GM23338 (cell line): ENCODE measurements around the gene NOLC1. TPM values are rescaled to one million over a fixed set of nuclear protein-coding genes. Genes with fewer than 3 reads are reported as not detected.

ENCODE experiments used
- ATAC-seq: fragments of 200-7000 bp; cut with Tn5 transposase; 3 replicates; pipeline ENCODE4 v1.9.1; 2020
- DNase-seq: peaks from one replicate; pipeline ENCODE4 v3.0.0-alpha.2; 2015; ENCODE audit warnings: low spot score
- H2AFZ ChIP-seq: fragments of 200-600 bp; sonication (generic); 2 replicates; pipeline ENCODE4 v1.8.0; 2016; ENCODE audit warnings: antibody characterized with exemption, mild to moderate bottlenecking, moderate library complexity
- H3F3A ChIP-seq: fragments of 200-600 bp; sonication (generic); replicated peaks from 2 replicates; pipeline ENCODE4 v1.8.0; 2017; ENCODE audit warnings: antibody characterized with exemption, mixed run types, low read depth
- H3K27ac ChIP-seq: fragments of 200-600 bp; sonication (generic); 2 replicates; pipeline ENCODE4 v1.6.1; 2016; ENCODE audit warnings: low read depth
- H3K27me3 ChIP-seq: fragments of 200-600 bp; sonication (generic); 2 replicates; pipeline ENCODE4 v1.8.0; 2016; ENCODE audit warnings: mild to moderate bottlenecking, mixed run types, moderate library complexity; ENCODE audit not compliant: insufficient read depth
- H3K36me3 ChIP-seq: fragments of 200-600 bp; sonication (generic); 2 replicates; pipeline ENCODE4 v1.8.0; 2016; ENCODE audit warnings: mild to moderate bottlenecking; ENCODE audit not compliant: insufficient read depth
- H3K4me1 ChIP-seq: fragments of 200-600 bp; sonication (generic); 2 replicates; pipeline ENCODE4 v1.8.0; 2016; ENCODE audit warnings: mild to moderate bottlenecking, moderate library complexity; ENCODE audit not compliant: insufficient read depth
- H3K4me2 ChIP-seq: fragments of 200-600 bp; sonication (generic); 2 replicates; pipeline ENCODE4 v1.7.1; 2017; ENCODE audit warnings: mixed run types
- H3K4me3 ChIP-seq: fragments of 200-600 bp; sonication (generic); 2 replicates; pipeline ENCODE4 v1.6.1; 2016; ENCODE audit warnings: mixed run types
- H3K79me2 ChIP-seq: fragments of 200-600 bp; sonication (generic); replicated peaks from 2 replicates; pipeline ENCODE4 v1.8.0; 2017; ENCODE audit warnings: mild to moderate bottlenecking; ENCODE audit not compliant: insufficient read depth
- H3K9me2 ChIP-seq: fragments of 200-600 bp; sonication (generic); 2 replicates; pipeline ENCODE4 v1.8.0; 2017; ENCODE audit not compliant: insufficient read depth
- H4K20me1 ChIP-seq: fragments of 200-600 bp; sonication (generic); replicated peaks from 2 replicates; pipeline ENCODE4 v1.8.0; 2017; ENCODE audit warnings: mild to moderate bottlenecking; ENCODE audit not compliant: insufficient read depth
- H3K27ac Mint-ChIP-seq: 2 replicates; pipeline ENCODE4 v1.8.0; 2020; ENCODE audit warnings: inconsistent platforms, mild to moderate bottlenecking, moderate library complexity, mixed read lengths
- H3K27me3 Mint-ChIP-seq: 3 replicates; pipeline ENCODE4 v1.8.0; 2022; ENCODE audit warnings: low read depth, mild to moderate bottlenecking, moderate library complexity, mixed read lengths, inconsistent platforms; ENCODE audit not compliant: insufficient read depth, poor library complexity
- H3K36me3 Mint-ChIP-seq: 3 replicates; pipeline ENCODE4 v1.8.0; 2021; ENCODE audit warnings: low read depth, mild to moderate bottlenecking, inconsistent platforms, moderate library complexity, mixed read lengths
- H3K4me1 Mint-ChIP-seq: 3 replicates; pipeline ENCODE4 v1.8.0; 2020; ENCODE audit warnings: mild to moderate bottlenecking, inconsistent platforms, mixed read lengths
- H3K4me3 Mint-ChIP-seq: 3 replicates; pipeline ENCODE4 v1.8.0; 2021; ENCODE audit warnings: moderate library complexity, mild to moderate bottlenecking, inconsistent platforms, mixed read lengths
- H3K9me3 Mint-ChIP-seq: 3 replicates; pipeline ENCODE4 v1.8.0; 2020; ENCODE audit warnings: moderate library complexity, mild to moderate bottlenecking, inconsistent platforms, mixed read lengths
- CREB1 ChIP-seq: fragments of 250-450 bp; sonication (Bioruptor Pico); IDR thresholded peaks from 2 replicates; pipeline ENCODE4 v1.5.0; 2020; ENCODE audit warnings: low read depth, mild to moderate bottlenecking, moderate library complexity
- ETS1 ChIP-seq: IDR thresholded peaks from 2 replicates; pipeline ENCODE4 v1.6.1; 2016; ENCODE audit warnings: antibody characterized with exemption
- EZH2 ChIP-seq: fragments of 200-600 bp; sonication (generic); IDR thresholded peaks from one replicate; pipeline ENCODE4 v1.8.0; 2017; ENCODE audit warnings: antibody characterized with exemption, mild to moderate bottlenecking, low read depth; ENCODE audit not compliant: unreplicated experiment
- EZH2phosphoT487 ChIP-seq: fragments of 200-600 bp; sonication (generic); IDR thresholded peaks from one replicate; pipeline ENCODE4 v1.8.1; 2018; ENCODE audit warnings: antibody characterized with exemption; ENCODE audit not compliant: unreplicated experiment
- JUNB ChIP-seq: IDR thresholded peaks from one replicate; pipeline ENCODE4 v1.6.1; 2016; ENCODE audit warnings: antibody characterized with exemption; ENCODE audit not compliant: unreplicated experiment
- NANOG ChIP-seq: IDR thresholded peaks from 2 replicates; pipeline ENCODE4 v1.6.1; 2016; ENCODE audit warnings: antibody characterized with exemption, borderline replicate concordance
- POLR2AphosphoS5 ChIP-seq: IDR thresholded peaks from 2 replicates; pipeline ENCODE4 v1.6.1; 2016; ENCODE audit warnings: antibody characterized with exemption, low read depth
- REST ChIP-seq: IDR thresholded peaks from one replicate; pipeline ENCODE4 v1.6.1; 2018; ENCODE audit warnings: antibody characterized with exemption; ENCODE audit not compliant: unreplicated experiment
- ZNF114 ChIP-seq: fragments of 250-450 bp; sonication (Bioruptor Pico); IDR thresholded peaks from 2 replicates; pipeline ENCODE4 v1.5.0; 2020; ENCODE audit warnings: mild to moderate bottlenecking, moderate library complexity
- ZNF331 ChIP-seq: fragments of 250-450 bp; sonication (Bioruptor Pico); IDR thresholded peaks from 2 replicates; pipeline ENCODE4 v1.5.0; 2020; ENCODE audit warnings: low read depth, mild to moderate bottlenecking, moderate library complexity
- ZNF462 ChIP-seq: fragments of 250-450 bp; sonication (Bioruptor Pico); IDR thresholded peaks from 2 replicates; pipeline ENCODE4 v1.5.0; 2020; ENCODE audit warnings: mild to moderate bottlenecking, moderate library complexity
- polyA plus RNA-seq: library from polyadenylated mRNA; unstranded; fragments of >200 nt; fragmentation: Nextera tagmentation; extraction: Ambion mirVana; gene quantifications from 2 replicates; pipeline ENCODE4 v1.2.1, GENCODE V29; 2016
- total RNA-seq: library from RNA; depleted of rRNA; stranded (reverse); fragments of >200 nt; shearing (Covaris generic); gene quantifications from 2 replicates; pipeline ENCODE4 v1.2.3, GENCODE V29; 2014

Gene NOLC1
- total and polyA plus RNA-seq, 2 experiments from 2014 or later, result 126 to 178 TPM

GRCh38 chr10:102191956-102192355 lies 39.8 kb downstream of the NOLC1 start (continued):
- TF ChIP-seq REST, result no peak

- H3K4me2 ChIP-seq, result no peak overlapping the region
- no peaks in the 10 kb centered on the region for H3K27me3 ChIP-seq
- H3K79me2 ChIP-seq, result no peaks in the 10 kb centered on the region
- no peak overlapping the region for H3K4me3 ChIP-seq
- H3K9me2 ChIP-seq, result no peaks in the 10 kb centered on the region
- no peak overlapping the region for H2AFZ ChIP-seq
- no peaks in the 10 kb centered on the region for H3F3A ChIP-seq
- no peaks in the 10 kb centered on the region for H3K4me1 Mint-ChIP-seq
- no peaks in the 10 kb centered on the region for H3K36me3 ChIP-seq
- H4K20me1 ChIP-seq, result no peaks in the 10 kb centered on the region
- peaks cover 6% of the 10 kb centered on the region; the same call in 1 of the 3 replicates for H3K36me3 Mint-ChIP-seq
- ATAC-seq (no peak), DNase-seq (no peak)
- peaks cover 50% of the 10 kb centered on the region for H3K9me3 Mint-ChIP-seq
- no peak overlapping the region for H3K27ac ChIP-seq
- H3K27me3 Mint-ChIP-seq, result no peaks in the 10 kb centered on the region
- H3K4me1 ChIP-seq, result no peaks in the 10 kb centered on the region
- H3K4me3 Mint-ChIP-seq, result no peak overlapping the region
- no peak overlapping the region for H3K27ac Mint-ChIP-seq
- TF ChIP-seq REST, result no peak
- no peak for TF ChIP-seq EZH2
- no peak for TF ChIP-seq ZNF331 (CRISPR knock-in tag)
- TF ChIP-seq ETS1, result no peak
- no peak for TF ChIP-seq CREB1 (CRISPR knock-in tag)
- no peak for TF ChIP-seq NANOG
- no peak for TF ChIP-seq POLR2AphosphoS5
- no peak for TF ChIP-seq ZNF114 (CRISPR knock-in tag)
- no peak for TF ChIP-seq ZNF462 (CRISPR knock-in tag)
- no peak for TF ChIP-seq JUNB
- no peak for TF ChIP-seq EZH2phosphoT487
These were observed 43.2 kb downstream of the NOLC1 start for GRCh38 chr10:102195296-102195870.
